Fibroblast of upper back skin (primary cell): Measurements from ENCODE around the gene FBXL14.

Source experiments
- DNase-seq: peaks from one replicate; pipeline ENCODE4 v3.0.0-alpha.2; 2013

The FBXL14 gene

DNA sequence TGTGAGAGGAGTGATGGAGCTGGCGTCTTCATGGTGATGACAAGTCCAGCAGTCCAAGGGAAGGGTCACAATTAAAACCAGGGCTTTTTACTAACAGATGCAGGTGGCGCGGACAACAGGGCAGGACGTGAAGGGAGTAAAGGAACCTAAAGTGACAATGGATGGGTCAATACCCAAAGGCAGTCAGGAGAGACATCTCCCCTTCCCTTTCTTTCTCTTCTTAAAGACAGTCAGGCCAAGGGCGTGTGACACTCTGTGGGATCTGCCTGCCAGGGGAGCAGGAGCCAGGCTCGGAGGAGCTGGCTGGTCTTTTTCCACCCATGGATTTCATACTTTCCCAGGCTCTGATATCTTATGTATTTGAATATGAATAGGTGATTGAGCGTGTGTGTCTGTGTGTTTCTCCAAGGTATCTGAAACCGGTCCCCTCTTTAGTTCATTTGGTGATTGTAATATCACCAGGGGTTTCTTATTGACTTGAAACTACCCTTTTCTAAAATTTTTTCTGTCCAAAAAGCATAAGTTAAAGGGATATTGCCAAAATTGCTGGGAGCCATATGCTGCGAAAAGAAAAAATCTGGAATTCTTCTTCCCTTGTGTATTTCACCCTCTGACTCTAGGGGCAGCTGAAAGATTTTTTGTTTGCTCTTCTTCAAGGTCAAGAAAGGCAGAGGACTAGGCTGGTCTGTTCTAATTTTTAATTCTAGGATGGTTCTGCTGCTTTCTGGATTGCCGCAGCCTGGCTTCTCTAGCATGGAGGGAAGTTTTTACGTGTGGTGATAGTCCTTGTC lies 61.8 kb downstream of the FBXL14 start:
- no peak for DNase-seq

DNA sequence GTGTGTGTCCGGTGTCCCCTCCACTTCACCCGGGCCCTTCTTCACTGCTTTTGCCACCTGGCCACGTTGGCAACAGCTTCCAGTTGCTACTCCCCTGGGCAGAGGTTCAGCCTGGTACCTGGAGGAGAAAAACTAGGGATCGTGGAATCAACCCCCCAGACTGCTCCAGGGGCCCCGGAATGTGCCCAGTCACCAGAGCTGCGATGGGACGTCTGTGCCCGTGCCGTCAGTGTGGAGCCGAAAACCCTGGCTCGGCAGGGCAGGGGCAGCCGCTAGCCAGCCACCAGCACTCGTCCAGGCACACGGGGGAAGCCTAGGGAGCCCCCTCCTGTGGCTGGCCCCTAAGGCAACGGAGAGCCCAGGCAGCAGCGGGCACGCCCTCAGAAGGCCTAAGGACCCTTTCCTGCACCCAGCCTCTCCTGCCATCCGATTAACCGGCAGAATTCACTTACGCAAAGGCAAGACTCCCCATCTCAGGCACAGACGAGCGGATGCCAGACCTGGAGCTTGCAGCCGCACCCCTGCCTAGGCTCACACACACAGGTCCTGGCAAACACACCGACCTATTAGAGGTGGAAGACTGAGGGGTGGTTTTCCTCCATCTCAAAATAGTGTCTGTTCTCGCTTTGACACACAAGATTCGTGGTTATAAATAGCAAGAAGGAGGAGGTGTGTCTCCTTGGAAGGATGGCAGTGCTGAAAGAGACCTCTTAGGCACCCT lies 62.6 kb downstream of the FBXL14 start:
- DNase-seq: no peak

DNA sequence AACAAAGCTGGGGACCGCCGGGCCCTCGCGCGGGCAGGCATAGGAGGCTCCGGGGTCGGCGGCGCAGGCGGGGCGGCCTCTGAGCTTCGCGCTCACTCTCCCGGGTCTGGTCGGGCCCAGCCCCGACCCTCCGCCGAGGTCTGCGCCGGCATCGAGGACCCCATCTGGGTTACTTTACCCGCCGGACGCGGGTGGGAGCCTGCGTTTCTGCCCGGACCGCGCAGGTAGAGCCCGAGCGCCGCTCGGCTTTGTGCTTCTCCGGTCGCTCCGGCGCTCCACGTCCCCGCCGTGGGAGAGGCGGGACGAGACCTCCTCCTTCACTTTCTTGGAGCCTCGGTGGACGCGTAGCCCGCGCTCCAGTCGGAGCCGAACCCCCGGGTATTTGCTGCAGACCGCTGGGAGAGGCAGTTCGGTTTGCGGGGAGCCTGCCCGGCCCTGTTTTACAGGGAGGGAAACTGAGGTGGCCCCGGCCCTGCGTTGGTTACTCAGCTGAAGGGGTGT lies 63.2 kb downstream of the FBXL14 start:
- no peak for DNase-seq

DNA sequence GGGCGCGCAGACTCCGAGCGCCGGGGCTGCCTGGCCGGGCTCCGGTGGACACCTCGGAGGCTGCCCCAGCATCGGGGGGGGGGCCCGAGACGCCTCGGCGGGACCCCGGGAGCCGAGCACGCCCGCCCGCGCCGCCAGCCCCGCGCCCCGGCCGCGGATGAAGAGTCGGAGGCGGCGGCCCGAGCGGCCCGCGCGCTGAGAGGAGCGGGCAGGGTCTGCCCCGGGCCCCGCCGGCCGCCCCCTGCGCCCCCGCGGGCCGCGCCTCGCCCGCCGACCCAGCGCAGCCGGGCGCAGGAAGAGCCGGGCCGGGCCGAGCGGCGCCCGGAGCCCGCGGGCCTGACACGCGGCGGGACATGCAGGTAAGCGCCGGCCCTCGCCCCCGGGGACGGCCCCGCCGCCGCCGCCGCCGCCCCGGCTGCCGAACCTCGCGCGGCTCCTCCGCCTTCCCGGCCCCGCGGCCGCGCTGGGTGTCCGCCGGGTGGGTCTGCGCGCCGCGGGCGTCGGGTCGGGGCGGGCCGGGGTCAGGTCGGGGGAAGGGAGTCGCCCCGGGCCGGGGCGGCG lies 63.7 kb downstream of the FBXL14 start:
- DNase-seq: no peak

DNA sequence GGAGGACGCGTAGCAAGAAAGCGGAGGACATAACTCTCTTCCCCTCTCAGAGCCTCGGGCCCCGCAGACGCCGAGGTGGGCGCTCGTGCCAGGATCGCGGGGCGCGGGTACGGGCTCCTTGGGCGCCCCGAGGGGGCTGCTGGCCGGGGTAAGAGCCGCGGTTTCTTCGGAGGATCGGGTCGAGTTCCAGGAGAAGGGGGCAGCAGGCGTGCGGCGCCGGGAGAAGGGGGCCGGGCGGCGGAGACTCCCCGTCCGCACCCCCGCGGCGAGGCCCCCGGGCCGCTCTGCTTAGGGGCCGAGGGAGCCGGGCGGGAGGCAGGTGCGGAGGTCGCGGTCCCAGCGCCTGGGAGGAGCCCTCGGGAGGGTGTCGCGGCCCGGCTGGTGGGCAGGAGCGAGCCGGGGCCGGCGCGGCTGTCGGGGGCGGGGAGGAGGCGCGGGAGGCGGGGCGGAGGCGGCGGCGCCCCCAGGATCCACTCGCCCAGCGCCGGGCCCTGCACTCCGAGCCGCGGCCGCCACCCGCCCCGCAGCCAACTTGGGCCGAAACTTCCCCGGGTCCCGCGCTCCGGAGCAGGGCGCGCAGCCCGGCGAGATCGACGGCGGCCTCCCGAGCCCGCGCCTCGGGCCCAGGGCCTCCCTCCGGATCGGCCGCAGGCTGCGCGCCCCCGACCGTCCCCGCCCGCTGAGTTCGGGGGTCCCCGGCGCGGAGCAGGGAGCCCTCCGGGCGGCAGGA lies 64.4 kb downstream of the FBXL14 start:
- peak; percentile 33 for DNase-seq

DNA sequence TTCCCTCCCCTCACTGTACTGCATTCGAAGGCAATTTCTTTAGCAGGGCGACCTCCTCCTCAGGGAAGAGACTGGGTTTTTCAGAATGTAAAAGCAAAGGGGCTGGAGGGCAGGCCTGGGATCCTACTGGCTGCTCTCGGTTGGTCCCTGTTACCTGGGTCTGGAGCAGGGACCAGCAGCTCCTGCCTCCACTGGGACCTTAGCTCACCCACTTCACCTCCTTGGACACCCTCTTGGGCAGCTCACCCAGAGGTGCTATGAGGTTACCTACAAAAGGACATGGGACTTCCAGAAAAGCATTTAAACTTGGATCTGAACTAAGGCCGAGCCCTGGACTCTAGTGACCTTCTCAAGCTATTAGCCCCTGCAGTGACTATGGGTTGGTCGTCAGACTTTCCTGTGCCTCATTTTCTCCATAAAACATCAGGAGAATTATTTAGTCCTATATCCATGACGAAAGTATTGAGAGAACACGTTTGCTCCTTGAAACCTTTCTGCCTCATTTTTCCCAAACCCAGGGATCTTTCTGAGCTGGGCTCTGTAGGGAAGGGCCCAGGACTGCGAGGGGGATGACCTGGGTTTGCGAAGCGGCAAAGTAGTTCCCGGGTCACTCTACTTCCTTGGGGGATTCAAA lies 65.0 kb downstream of the FBXL14 start:
- DNase-seq: no peak

DNA sequence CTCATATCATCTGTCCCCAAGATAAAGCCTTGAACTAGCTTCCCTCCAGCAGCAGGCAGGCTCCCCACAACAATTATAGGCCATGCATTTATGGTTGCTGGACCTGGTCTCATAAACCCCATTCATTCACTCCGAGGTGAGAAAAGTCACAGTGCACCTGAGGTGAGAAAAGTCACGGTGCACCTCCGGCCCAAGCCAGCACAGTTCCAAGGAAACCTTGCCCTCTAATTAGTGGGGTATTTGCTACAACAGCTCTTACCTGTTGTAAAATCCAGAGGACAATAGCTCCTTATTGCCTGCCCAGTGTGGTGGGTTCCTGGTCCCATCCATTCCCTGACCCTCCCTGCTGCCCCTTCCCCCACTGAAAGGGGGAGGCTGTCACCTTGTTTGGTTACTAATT lies 65.6 kb downstream of the FBXL14 start:
- DNase-seq: no peak

DNA sequence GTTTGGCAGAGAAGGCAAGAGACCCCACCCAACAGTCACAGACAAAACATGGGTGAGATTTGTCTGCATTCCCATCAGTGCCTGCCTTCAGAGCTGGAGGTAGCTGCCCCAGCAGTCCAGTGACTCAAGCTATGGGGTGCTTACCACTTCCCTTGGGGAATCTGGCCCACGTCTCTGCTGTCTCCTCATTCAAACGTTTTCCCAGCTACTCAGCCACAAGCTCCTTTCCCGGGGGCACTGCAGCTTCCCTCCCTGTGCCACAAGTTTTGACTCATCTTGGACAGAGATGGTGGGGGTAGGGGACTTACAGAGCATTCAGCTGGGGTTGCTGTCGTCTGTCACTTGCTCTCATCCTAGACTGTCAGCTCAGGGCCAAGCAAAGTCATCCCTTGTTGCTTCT lies 66.6 kb downstream of the FBXL14 start:
- DNase-seq: peak; percentile 85

DNA sequence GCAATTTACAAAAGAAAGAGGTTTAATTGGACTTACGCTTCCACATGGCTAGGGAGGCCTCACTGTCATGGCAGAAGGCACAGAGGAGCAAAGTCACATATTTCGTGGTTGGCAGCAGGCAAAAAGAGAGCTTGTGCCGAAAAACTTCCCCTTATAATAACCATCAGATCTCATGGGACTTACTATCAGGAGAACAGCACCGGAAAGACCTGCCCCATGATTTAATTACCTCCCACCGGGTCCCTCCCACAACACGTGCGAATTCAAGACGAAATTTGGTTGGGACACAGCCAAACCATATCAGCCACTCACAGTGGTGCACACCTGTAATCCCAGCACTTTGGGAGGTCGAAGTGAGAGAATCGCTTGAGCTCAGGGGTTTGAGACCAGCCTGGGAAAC lies 68.5 kb downstream of the FBXL14 start:
- no peak for DNase-seq

DNA sequence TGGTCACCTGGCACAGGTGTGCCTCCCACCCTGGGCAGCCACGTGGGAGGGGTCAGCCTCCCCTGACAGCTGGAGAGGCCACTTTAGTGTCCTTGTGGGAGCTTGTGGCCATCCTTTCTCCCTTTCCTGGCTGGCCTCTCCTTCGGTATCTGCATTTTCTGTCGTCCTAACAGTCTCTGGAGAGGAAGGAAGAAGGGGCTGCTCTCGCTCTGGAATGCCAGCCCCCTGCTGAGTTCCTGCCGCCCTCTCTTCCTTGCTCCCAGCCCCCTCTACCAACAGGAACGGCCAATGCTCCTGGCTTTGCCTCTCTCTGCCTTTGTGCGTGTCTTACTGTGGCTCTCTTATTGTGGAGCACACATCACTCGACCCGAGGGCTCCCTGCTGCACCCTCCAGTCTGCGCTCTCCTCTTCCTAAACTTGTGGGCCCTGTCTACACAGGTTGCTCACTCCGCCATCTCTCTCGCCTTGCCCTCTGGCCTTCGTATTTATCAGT lies 70.8 kb downstream of the FBXL14 start:
- no peak for DNase-seq

DNA sequence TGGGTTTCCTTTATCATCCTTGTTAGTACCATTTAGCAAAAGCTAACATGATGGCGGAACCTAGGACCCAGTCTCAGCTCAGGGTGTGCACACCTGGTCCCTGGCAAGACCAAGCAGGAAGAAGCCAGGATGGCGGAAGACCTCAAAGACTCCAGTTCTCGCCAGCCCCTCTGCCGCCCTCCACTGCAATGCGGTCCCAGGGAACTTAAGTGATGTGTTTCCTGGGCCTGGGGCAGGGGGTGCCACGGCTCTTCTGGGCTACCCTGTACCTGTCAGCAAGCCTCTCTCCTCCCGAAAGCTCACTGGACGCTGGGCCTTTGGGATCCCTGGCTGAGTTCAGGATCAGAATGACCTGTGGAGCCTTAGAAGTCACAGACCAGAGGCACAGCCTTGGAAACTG lies 71.3 kb downstream of the FBXL14 start:
- DNase-seq: no peak

DNA sequence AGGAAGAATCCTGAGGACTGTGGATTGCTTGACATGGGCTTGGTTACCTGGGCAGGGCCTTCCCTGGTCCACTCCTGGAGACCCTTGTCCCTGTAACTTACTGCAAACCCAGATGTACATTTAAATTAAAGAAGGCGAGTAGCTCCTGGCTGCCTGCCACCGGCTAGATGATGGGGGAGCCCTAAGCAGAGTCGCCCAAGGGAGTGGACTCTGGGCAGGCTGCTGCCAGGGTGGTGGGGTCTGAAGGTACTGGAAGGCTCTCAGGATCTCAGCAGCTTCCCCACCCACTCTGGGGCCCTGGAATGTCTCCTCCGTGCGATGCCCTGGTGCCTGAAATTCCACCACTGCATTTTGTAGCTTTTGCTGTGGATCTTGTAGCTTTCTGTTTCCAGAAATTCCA lies 74.7 kb downstream of the FBXL14 start:
- DNase-seq: no peak

DNA sequence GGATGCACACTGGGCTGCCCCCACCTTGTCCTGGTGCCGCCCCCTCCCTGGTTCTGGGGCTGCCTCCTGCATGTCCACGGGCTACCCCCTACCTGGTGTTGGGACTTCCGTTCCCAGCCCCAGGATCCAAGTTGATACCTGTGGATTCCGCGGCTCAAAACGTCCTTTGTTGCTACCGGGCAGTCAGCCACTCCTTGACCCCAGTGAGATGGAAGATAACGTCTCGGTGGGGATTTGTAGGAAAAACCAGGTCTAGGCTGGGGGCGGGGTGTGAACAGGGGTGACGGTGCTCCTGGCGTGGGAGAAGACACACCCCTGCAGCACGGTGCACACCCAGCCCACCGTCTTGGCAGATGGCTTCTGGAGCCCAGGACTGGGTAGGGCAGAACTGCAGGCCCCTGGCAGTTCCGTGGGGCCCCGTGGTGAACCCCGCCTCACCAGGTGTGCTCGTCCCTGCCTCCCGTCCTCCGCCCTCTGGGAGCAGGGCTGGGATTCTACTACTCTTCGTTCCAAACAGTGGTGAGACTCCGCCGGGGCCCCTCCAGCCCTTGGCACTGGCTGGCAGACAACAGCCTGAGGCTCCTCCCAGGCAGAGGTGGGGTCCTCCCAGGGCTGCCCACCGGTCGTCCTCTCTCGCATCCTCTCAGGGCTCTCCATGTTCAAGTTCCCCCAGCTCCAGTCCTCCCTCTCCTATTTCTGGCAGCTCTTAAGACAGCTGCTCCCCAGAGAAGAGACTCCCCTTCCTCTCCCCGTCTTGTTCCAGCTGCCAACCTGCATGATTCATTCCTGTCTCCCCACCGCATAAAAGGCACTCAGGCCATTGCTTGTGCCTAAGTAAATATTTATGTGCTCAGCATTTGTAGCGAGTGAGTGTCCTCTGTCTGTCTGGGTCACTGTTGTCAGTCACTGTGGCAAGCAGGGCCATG lies 75.5 kb downstream of the FBXL14 start:
- DNase-seq: peak; percentile 86

DNA sequence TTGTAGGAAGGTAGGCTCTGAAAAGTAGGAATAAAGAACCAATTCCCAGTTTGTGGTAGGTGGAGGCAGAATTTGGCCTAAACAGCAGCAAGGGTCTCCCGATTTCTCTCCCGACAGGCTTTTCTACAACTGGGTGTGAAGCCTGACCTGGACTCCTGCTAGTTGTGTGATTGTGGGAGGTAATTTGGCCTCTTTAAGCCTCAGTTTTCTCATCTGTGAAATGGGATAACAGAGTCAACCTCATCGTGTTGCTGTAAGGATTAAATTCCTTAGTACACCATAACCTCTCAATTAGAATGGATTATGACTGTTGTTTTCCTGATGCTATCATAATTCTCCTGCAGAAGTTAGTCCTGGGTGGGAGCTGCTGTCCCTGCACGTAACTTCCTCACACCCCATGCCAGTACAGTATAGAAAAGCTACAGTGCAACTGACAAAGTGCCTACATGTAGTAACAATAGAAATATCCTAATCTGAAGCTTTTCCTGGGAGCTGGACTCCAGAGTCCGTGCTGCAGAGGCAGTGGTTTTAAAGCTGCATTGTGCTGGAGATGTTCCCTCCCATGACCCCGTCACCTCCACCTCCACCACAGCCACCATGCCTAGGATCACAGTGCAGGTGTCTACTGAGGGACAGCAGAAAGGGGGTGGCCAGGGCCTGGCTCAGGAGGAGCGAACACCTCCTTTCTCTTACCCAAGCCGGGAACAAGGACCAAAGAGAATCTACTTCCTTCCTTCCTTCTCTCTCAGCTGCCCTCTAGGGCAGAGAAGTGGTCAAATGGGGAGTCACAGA lies 76.5 kb downstream of the FBXL14 start:
- no peak for DNase-seq

DNA sequence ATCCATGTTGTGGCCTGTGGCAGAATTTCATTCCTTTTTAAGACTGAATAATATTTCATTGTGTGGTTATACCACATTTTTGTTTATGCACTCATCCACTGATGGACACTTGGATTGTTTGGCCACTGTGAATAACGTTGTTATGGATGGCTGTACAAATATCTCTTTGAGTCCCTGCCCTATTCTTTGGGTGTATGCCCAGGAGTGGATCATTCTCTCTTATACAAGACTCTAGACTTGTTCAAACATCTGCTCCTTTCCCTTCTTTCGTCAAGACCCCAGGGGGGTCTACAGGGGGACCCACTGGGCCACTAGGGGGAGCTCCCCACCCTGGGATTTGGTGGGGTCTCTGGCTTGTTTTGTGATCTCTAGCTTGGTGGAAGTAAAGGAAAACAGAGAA lies 77.4 kb downstream of the FBXL14 start:
- peak; percentile 85 for DNase-seq
